Myometrial cell (primary cell): ENCODE data around the gene ARSJ. TPM values are rescaled to one million over a fixed set of nuclear protein-coding genes. Genes with fewer than 3 reads are reported as not detected.

Experiments
- total RNA-seq: library from RNA; depleted of rRNA; stranded (reverse); fragments of >200 nt; gene quantifications from 2 replicates; pipeline ENCODE4 v1.2.3, GENCODE V29; 2015

Gene ARSJ
- 21.6 and 24.5 TPM in 2 replicates for total RNA-seq

DNA sequence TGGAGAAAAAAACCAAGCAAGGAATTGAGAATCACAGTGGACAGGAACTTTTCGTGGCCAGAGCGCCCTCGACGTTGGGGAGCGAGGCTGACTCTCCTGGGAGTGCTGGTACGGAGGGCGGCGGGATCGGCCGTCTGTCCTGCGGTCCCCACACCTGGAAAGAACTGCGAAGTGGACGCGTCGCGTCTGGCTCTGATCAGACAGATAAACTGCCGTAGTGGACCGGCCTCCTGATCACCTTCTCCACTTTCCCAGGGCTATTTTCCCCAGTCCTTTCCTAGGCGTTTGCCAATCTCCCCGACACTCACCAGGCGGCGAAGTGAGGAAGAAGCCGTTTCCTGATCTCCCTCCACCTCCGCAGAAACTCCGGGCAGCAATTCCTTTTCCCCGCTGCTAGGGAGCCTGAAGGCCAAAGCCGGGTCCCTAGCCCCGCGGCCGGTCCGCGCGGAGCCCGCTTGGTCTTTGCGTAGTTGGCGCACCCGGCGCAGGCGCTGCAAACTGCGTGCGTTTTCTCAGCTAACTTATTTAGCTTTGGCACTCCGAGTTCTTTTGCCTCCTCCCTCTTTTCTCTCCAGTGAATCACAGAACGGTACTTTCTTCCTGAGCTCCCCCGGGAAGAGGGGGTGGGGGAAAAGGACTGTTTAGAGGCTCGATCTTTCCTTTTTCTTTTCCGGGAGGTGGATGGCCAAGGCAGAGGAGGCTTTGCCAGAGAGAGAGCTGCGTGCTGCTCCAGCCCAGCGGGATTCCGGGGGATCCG lies at the start of gene ARSJ:
TSS of gene ARSJ (minus strand) at position 500 of the 757 bp plus-strand sequence. CDS start 813 bp downstream, outside the sequence.

Other genes with a start within 250 kb of the ARSJ start
- 37.2 and 42.7 TPM in 2 replicates for gene CAMK2D, start 217.9 kb downstream of the ARSJ start, total RNA-seq